HG02885 (cell line): ENCODE data around the gene GRID1.
A peak's percentile ranks its signal among the peaks of the same experiment; 100 is the strongest.
"Not testable (repeated sequence)": the region's sequence is repeated elsewhere in the genome, so short reads cannot be mapped to it uniquely, and the experiment has no call there.

Experiments
- ATAC-seq: cut with Tn5 transposase; IDR thresholded peaks from one replicate; pipeline ENCODE4 v1.9.1; 2021; ENCODE audit warnings: mild to moderate bottlenecking; ENCODE audit not compliant: unreplicated experiment, poor library complexity

GRID1 gene

GRCh38 chr10:85764108-85764507, 602.5 kb downstream of the GRID1 start:
- ATAC-seq, result no peak

- ATAC-seq, result no peak
Observed at GRCh38 chr10:85761906-85762445, 604.6 kb downstream of the GRID1 start.

GRCh38 chr10:85741626-85742300, 624.8 kb downstream of the GRID1 start:
- ATAC-seq, result peak; percentile 95

GRCh38 chr10:85735997-85736396, 630.6 kb downstream of the GRID1 start:
- ATAC-seq, result no peak

- ATAC-seq, result no peak
Observed at GRCh38 chr10:85734791-85735190, 631.8 kb downstream of the GRID1 start.

GRCh38 chr10:85724215-85724614, 642.4 kb downstream of the GRID1 start:
- no peak for ATAC-seq

- no peak for ATAC-seq
Observed at GRCh38 chr10:85720931-85721590, 645.5 kb downstream of the GRID1 start.

- no peak for ATAC-seq
Observed at GRCh38 chr10:85719408-85719807, 647.2 kb downstream of the GRID1 start.

- ATAC-seq, result no peak
Observed at GRCh38 chr10:85713885-85714284, 652.7 kb downstream of the GRID1 start.

GRCh38 chr10:85702768-85703167, 663.8 kb downstream of the GRID1 start:
- no peak for ATAC-seq

GRCh38 chr10:85699066-85699465, 667.5 kb downstream of the GRID1 start:
- not testable (repeated sequence) for ATAC-seq

GRCh38 chr10:85696893-85697292, 669.7 kb downstream of the GRID1 start:
- no peak for ATAC-seq

GRCh38 chr10:85682621-85683020, 684.0 kb downstream of the GRID1 start:
- ATAC-seq, result no peak

- ATAC-seq, result no peak
Observed at GRCh38 chr10:85679710-85680109, 686.9 kb downstream of the GRID1 start.

GRCh38 chr10:85679061-85679460, 687.5 kb downstream of the GRID1 start:
- ATAC-seq, result no peak

GRCh38 chr10:85674851-85675250, 691.7 kb downstream of the GRID1 start:
- ATAC-seq, result no peak

- no peak for ATAC-seq
Observed at GRCh38 chr10:85673270-85673669, 693.3 kb downstream of the GRID1 start.

- no peak for ATAC-seq
Observed at GRCh38 chr10:85671530-85671929, 695.1 kb downstream of the GRID1 start.

GRCh38 chr10:85668522-85668921, 698.1 kb downstream of the GRID1 start:
- ATAC-seq, result no peak

- ATAC-seq, result no peak
Observed at GRCh38 chr10:85667638-85668233, 698.9 kb downstream of the GRID1 start.

- no peak for ATAC-seq
Observed at GRCh38 chr10:85666987-85667386, 699.6 kb downstream of the GRID1 start.
